Ishikawa (cell line): ENCODE measurements around the gene ALAS1.

Experiments used
- CEBPB ChIP-seq: IDR thresholded peaks from 2 replicates; pipeline ENCODE4 v1.6.1; 2012
- CREB1 ChIP-seq: IDR thresholded peaks from 2 replicates; pipeline ENCODE4 v1.6.1; 2012; ENCODE audit warnings: low read depth
- EGR1 ChIP-seq: IDR thresholded peaks from 2 replicates; pipeline ENCODE4 v1.6.1; 2012
- EP300 ChIP-seq: IDR thresholded peaks from 2 replicates; pipeline ENCODE4 v1.6.1; 2012; ENCODE audit warnings: borderline replicate concordance
- FOXM1 ChIP-seq: IDR thresholded peaks from 2 replicates; pipeline ENCODE4 v1.6.1; 2012; ENCODE audit warnings: low read depth, borderline replicate concordance
- MAX ChIP-seq: IDR thresholded peaks from 2 replicates; pipeline ENCODE4 v1.6.1; 2012
- NFIC ChIP-seq: IDR thresholded peaks from 2 replicates; pipeline ENCODE4 v1.6.1; 2012
- RAD21 ChIP-seq: IDR thresholded peaks from 2 replicates; pipeline ENCODE4 v1.6.1; 2012; ENCODE audit warnings: low read depth
- TAF1 ChIP-seq: IDR thresholded peaks from 2 replicates; pipeline ENCODE4 v1.6.1; 2012; ENCODE audit warnings: low read depth, mild to moderate bottlenecking
- TCF12 ChIP-seq: IDR thresholded peaks from 2 replicates; pipeline ENCODE4 v1.6.1; 2012; ENCODE audit warnings: low read depth
- TEAD4 ChIP-seq: IDR thresholded peaks from 2 replicates; pipeline ENCODE4 v1.6.1; 2012
- YY1 ChIP-seq: IDR thresholded peaks from 2 replicates; pipeline ENCODE4 v1.6.1; 2012; ENCODE audit warnings: low read depth
- ZBTB7A ChIP-seq: IDR thresholded peaks from 2 replicates; pipeline ENCODE4 v1.6.1; 2012; ENCODE audit warnings: low read depth
- TF ChIP-seq, protein P1 (sequence below): IDR thresholded peaks from 2 replicates; pipeline ENCODE4 v1.6.1; 2012
- TF ChIP-seq, protein P2 (sequence below): IDR thresholded peaks from 2 replicates; pipeline ENCODE4 v1.6.1; 2012; ENCODE audit warnings: low read depth, mild to moderate bottlenecking

The ALAS1 gene

GRCh38 chr3:52246728-52247408 lies 48.9 kb downstream of the ALAS1 start:
- TF ChIP-seq TCF12 (no peak), EGR1 (no peak), FOXM1 (no peak), ZBTB7A (no peak), NFIC (no peak), TEAD4 (no peak), CEBPB (no peak), RAD21 (no peak), YY1 (no peak), CREB1 (no peak), MAX (no peak), EP300 (no peak), TAF1 (no peak)
- TF ChIP-seq, protein P1, sequence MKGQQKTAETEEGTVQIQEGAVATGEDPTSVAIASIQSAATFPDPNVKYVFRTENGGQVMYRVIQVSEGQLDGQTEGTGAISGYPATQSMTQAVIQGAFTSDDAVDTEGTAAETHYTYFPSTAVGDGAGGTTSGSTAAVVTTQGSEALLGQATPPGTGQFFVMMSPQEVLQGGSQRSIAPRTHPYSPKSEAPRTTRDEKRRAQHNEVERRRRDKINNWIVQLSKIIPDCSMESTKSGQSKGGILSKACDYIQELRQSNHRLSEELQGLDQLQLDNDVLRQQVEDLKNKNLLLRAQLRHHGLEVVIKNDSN, result no peak
- TF ChIP-seq, protein P2, sequence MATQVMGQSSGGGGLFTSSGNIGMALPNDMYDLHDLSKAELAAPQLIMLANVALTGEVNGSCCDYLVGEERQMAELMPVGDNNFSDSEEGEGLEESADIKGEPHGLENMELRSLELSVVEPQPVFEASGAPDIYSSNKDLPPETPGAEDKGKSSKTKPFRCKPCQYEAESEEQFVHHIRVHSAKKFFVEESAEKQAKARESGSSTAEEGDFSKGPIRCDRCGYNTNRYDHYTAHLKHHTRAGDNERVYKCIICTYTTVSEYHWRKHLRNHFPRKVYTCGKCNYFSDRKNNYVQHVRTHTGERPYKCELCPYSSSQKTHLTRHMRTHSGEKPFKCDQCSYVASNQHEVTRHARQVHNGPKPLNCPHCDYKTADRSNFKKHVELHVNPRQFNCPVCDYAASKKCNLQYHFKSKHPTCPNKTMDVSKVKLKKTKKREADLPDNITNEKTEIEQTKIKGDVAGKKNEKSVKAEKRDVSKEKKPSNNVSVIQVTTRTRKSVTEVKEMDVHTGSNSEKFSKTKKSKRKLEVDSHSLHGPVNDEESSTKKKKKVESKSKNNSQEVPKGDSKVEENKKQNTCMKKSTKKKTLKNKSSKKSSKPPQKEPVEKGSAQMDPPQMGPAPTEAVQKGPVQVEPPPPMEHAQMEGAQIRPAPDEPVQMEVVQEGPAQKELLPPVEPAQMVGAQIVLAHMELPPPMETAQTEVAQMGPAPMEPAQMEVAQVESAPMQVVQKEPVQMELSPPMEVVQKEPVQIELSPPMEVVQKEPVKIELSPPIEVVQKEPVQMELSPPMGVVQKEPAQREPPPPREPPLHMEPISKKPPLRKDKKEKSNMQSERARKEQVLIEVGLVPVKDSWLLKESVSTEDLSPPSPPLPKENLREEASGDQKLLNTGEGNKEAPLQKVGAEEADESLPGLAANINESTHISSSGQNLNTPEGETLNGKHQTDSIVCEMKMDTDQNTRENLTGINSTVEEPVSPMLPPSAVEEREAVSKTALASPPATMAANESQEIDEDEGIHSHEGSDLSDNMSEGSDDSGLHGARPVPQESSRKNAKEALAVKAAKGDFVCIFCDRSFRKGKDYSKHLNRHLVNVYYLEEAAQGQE, result no peak

GRCh38 chr3:52247409-52248164 lies 49.6 kb downstream of the ALAS1 start:
- TF ChIP-seq NFIC (no peak), FOXM1 (no peak), TCF12 (no peak), CREB1 (no peak), RAD21 (no peak), EP300 (no peak), CEBPB (no peak), TAF1 (no peak)
- TF ChIP-seq, protein P1, result no peak
- TF ChIP-seq, protein P2, result no peak

- TF ChIP-seq CREB1 (no peak), RAD21 (no peak), YY1 (no peak), TAF1 (no peak), NFIC (no peak)
- TF ChIP-seq, protein P1, result no peak
These were observed 50.2 kb downstream of the ALAS1 start for GRCh38 chr3:52248165-52248541.

- TF ChIP-seq EGR1, result no peak
- TF ChIP-seq CEBPB, result no peak
- peak; percentile 72 for TF ChIP-seq NFIC
- TF ChIP-seq EP300, result no peak
- TF ChIP-seq ZBTB7A, result no peak
- TF ChIP-seq CREB1, result no peak
- no peak for TF ChIP-seq RAD21
These were observed 51.0 kb downstream of the ALAS1 start for GRCh38 chr3:52248816-52249547.

DNA sequence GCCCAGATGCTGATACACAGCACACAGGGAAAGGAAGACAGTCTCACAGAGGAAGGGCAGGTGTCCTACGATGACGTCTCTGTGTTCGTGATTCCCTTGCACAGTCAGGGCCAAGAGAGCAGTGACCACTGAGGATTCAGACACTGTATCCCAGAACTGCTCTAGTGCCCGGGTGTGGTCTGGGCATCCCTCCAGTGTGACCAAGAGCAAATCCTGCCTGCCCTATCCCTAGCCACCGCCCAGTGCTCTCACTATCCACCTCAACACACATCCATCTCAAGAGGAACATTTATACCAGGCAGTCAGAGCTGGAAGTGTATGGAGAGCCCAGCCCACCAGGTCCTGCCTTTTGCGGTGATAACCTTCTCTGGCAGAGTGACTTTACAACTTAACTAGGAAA lies 51.7 kb downstream of the ALAS1 start:
- no peak for TF ChIP-seq CREB1
- no peak for TF ChIP-seq EP300
- TF ChIP-seq TAF1, result no peak
- no peak for TF ChIP-seq YY1
- no peak for TF ChIP-seq ZBTB7A
- TF ChIP-seq FOXM1, result no peak
- TF ChIP-seq, protein P1, result no peak
- TF ChIP-seq TCF12, result no peak
- TF ChIP-seq RAD21, result no peak
- TF ChIP-seq TEAD4, result no peak
- TF ChIP-seq NFIC, result no peak
- no peak for TF ChIP-seq CEBPB
- TF ChIP-seq, protein P2, result no peak
- no peak for TF ChIP-seq EGR1
- TF ChIP-seq MAX, result no peak
